ENCODE measurements around the gene PRX. TPM values are rescaled to one million over a fixed set of nuclear protein-coding genes. Genes with fewer than 3 reads are reported as not detected.

Gene PRX
- total RNA-seq, 1 donor from 2014 or later = 0.96 TPM

- Mint-ChIP-seq H3K27ac (no peak overlapping the region), H3K36me3 (ENCODE audit: insufficient read depth) (no peaks in the 10 kb centered on the region)
- no peak for DNase-seq (ENCODE audit: low spot score, unreplicated experiment)
These were observed 17.2 kb downstream of the PRX start for GRCh38 chr19:40395956-40396355.

GRCh38 chr19:40394816-40395210 lies 18.4 kb downstream of the PRX start:
- DNase-seq (ENCODE audit: low spot score, unreplicated experiment) = no peak
- Mint-ChIP-seq H3K4me3 (ENCODE audit: low read depth) (no peak overlapping the region), H3K27ac (no peak overlapping the region), H3K36me3 (ENCODE audit: insufficient read depth) (no peaks in the 10 kb centered on the region), H3K27me3 (peaks cover 28% of the 10 kb centered on the region), H3K4me1 (ENCODE audit: low read depth) (peaks cover 7% of the 10 kb centered on the region), H3K9me3 (ENCODE audit: low read depth) (no peaks in the 10 kb centered on the region)
- no peak for TF ChIP-seq CTCF (IDR thresholded peaks at IDR 0.05; ENCODE audit: unreplicated experiment)

More at GRCh38 chr19:40395956-40396355, 17.2 kb downstream of the PRX start:
- no peak for TF ChIP-seq CTCF (IDR thresholded peaks at IDR 0.05; ENCODE audit: unreplicated experiment)
- Mint-ChIP-seq H3K4me1 (ENCODE audit: low read depth) (peaks cover 4% of the 10 kb centered on the region), H3K27me3 (peaks cover 34% of the 10 kb centered on the region), H3K4me3 (ENCODE audit: low read depth) (no peak overlapping the region), H3K9me3 (ENCODE audit: low read depth) (no peaks in the 10 kb centered on the region)

- H3K4me1 Mint-ChIP-seq (ENCODE audit: low read depth) = peaks cover 7% of the 10 kb centered on the region
- no peak for TF ChIP-seq CTCF (IDR thresholded peaks at IDR 0.05; ENCODE audit: unreplicated experiment)
- H3K4me3 Mint-ChIP-seq (ENCODE audit: low read depth) = no peak overlapping the region
- peaks cover 22% of the 10 kb centered on the region for H3K27me3 Mint-ChIP-seq
- H3K36me3 Mint-ChIP-seq (ENCODE audit: insufficient read depth) = no peaks in the 10 kb centered on the region
- H3K9me3 Mint-ChIP-seq (ENCODE audit: low read depth) = no peaks in the 10 kb centered on the region
- DNase-seq (ENCODE audit: low spot score, unreplicated experiment) = no peak
- H3K27ac Mint-ChIP-seq = no peak overlapping the region
These were observed 19.0 kb downstream of the PRX start for GRCh38 chr19:40393894-40394815.

GRCh38 chr19:40392894-40393517 lies 20.2 kb downstream of the PRX start:
- Mint-ChIP-seq H3K4me3 (ENCODE audit: low read depth) (no peak overlapping the region), H3K4me1 (ENCODE audit: low read depth) (peaks cover 7% of the 10 kb centered on the region), H3K36me3 (ENCODE audit: insufficient read depth) (no peaks in the 10 kb centered on the region), H3K27me3 (peaks cover 14% of the 10 kb centered on the region), H3K27ac (no peak overlapping the region), H3K9me3 (ENCODE audit: low read depth) (no peaks in the 10 kb centered on the region)
- DNase-seq (ENCODE audit: low spot score, unreplicated experiment) = no peak
- TF ChIP-seq CTCF (IDR thresholded peaks at IDR 0.05; ENCODE audit: unreplicated experiment) = no peak

- DNase-seq (ENCODE audit: low spot score, unreplicated experiment) = no peak
- Mint-ChIP-seq H3K4me1 (ENCODE audit: low read depth) (peaks cover 7% of the 10 kb centered on the region), H3K36me3 (ENCODE audit: insufficient read depth) (no peaks in the 10 kb centered on the region), H3K9me3 (ENCODE audit: low read depth) (no peaks in the 10 kb centered on the region), H3K27ac (peak overlapping the region; percentile 19), H3K4me3 (ENCODE audit: low read depth) (no peak overlapping the region), H3K27me3 (peaks cover 11% of the 10 kb centered on the region)
- no peak for TF ChIP-seq CTCF (IDR thresholded peaks at IDR 0.05; ENCODE audit: unreplicated experiment)
These were observed 21.1 kb downstream of the PRX start for GRCh38 chr19:40392123-40392522.

Data from progenitor cell of endocrine pancreas (in vitro differentiated cells).